C1 segment of cervical spinal cord (tissue), 14 donors: Measurements from ENCODE around the gene RTN3.
"Not testable (repeated sequence)": the region's sequence is repeated elsewhere in the genome, so short reads cannot be mapped to it uniquely, and the experiment has no call there.

Experiments used
- DNase-seq, 14 donors: peaks; one replicate each; lab custom pipeline; 2025; lab: John Stamatoyannopoulos, UW

RTN3 gene

GRCh38 chr11:63681321-63682065 is at the start of gene RTN3:
RTN3 (plus strand) TSS chr11:63681500; CDS start chr11:63681637, 137 bp downstream.
- DNase-seq = peak; percentile 83 to 99 (median 96)

GRCh38 chr11:63635762-63636465 is 45.4 kb upstream of the RTN3 start:
- DNase-seq = peak in 12 of 14 donors; percentile 4 to 67 (median 30)

GRCh38 chr11:63638436-63638835 is 42.9 kb upstream of the RTN3 start:
- DNase-seq = not testable (repeated sequence)

- DNase-seq = no peak
These were observed 42.0 kb upstream of the RTN3 start for GRCh38 chr11:63639199-63639832.

GRCh38 chr11:63641727-63642126 is 39.6 kb upstream of the RTN3 start:
- no peak for DNase-seq

GRCh38 chr11:63643205-63643604 is 38.1 kb upstream of the RTN3 start:
- no peak for DNase-seq

GRCh38 chr11:63652671-63653070 is 28.6 kb upstream of the RTN3 start:
- DNase-seq = no peak

GRCh38 chr11:63660972-63661371 is 20.3 kb upstream of the RTN3 start:
- DNase-seq = no peak

- no peak for DNase-seq
These were observed 17.5 kb upstream of the RTN3 start for GRCh38 chr11:63663809-63664208.

- DNase-seq = no peak
These were observed 14.4 kb upstream of the RTN3 start for GRCh38 chr11:63666874-63667273.

GRCh38 chr11:63667995-63668795 is 13.1 kb upstream of the RTN3 start:
- no peak for DNase-seq

GRCh38 chr11:63670096-63670432 is 11.2 kb upstream of the RTN3 start:
- no peak for DNase-seq

- DNase-seq = peak in 13 of 14 donors; percentile 14 to 77 (median 63)
These were observed 10.6 kb upstream of the RTN3 start for GRCh38 chr11:63670433-63671321.

GRCh38 chr11:63671322-63672155 is 9.8 kb upstream of the RTN3 start, which contains the start of gene ATL3:
ATL3 (minus strand) TSS chr11:63671376; CDS start chr11:63671335, 41 bp downstream.
- DNase-seq = peak; percentile 61 to 96 (median 92)

- no peak for DNase-seq
These were observed 9.2 kb upstream of the RTN3 start for GRCh38 chr11:63672156-63672463.

- no peak for DNase-seq
These were observed 8.3 kb upstream of the RTN3 start for GRCh38 chr11:63672936-63673539.

- DNase-seq = no peak
These were observed 7.7 kb upstream of the RTN3 start for GRCh38 chr11:63673579-63673978.

- DNase-seq = peak in 7 of 14 donors; percentile 39 to 83 (median 53)
These were observed 423 bp upstream of the RTN3 start for GRCh38 chr11:63680834-63681320.
